ENCODE data around the gene ZNF334. TPM values are rescaled to one million over a fixed set of nuclear protein-coding genes. Genes with fewer than 3 reads are reported as not detected.
A peak's percentile ranks its signal among the peaks of the same experiment; 100 is the strongest.

ZNF334 gene
- 0.12 TPM in 1 of 2 replicates, not detected in the other for total RNA-seq (2014; rRNA removed; shearing (Covaris generic))

DNA sequence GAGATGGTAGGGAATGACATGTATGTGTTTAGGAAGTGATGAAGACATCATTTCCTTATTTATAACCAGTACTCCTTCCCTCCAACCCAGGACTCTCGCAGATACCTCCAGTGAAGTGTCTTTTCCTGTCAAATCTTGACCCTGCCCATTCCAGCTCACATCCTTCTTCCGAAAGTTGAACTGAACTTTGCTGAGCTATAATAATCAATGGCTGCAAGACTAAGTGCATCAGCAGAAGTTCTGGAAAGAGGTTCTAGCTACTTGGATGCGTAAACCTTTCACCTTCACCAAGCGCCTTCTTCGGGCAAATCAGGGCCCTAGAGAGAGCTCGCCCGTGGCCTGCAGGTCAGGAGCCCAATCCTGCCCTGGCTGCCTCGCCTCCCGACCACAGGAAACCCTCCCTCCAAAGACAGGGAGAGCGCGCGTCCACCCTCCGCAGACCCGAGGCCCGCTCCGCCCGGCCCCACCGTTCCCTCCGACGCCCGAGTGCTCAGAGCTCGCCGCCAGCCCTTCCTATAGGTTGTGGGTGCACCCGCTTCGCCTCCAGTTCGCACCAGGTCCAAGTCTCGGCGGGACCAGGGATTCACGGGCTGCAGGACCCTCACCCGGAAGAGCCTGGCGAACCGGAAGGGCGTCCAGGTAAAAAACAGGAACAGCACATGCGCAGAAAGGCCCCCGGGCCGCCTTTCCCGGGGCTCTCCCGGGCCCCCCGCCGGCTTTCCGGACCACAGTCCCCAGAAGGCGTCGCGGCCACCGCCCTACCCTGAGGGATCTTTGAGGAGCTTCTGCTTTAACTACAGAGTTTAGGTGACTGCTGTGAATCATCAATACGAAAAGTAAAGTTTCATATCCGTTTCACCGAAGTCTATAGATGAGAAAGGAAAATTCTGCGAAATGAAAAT, at the start of gene ZNF334:
TSS of gene ZNF334 (minus strand) at position 617 of the 902 bp plus-strand sequence. CDS start 1,457 bp downstream, outside the sequence.
- DNase-seq (ENCODE audit: low spot score) = no peak

DNA sequence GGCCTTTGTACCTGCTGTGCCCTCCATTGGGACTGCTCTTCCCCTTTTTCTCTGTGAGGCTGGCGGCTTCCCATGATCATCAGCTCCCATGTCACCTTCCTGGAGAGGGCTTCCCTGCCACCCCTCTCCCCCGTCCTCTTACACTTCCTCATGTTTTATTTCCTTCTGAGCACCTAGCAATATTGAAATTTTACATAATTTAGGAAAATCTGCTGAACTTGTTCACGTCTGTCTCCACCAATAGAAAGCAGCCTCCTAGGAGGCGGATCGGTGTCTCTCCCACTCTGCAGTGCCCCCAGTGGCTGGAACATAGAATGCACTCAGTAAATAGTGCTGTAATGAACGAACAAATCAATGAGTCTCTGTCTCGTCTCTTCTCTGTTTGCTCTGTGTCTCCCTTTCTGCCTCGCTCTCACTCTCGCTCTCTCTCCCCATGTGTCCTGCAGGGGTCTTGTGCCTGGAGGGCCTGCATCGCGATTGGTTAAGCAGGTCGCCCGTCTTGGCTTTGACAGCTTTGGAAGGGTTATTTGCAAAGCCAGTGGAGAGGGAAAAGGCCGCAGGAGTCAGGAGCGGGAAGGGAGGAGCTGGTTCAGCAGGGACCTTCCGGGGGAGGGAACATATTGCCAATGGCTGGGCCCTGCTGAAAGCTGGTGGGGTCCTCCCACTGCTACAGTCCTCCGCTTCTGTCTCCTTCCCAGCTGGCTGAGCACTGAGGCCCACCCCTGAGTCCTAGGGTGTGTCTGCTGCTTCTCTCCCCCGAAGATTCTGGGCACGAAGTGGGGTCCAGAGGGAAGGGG, 49.2 kb upstream of the ZNF334 start:
- peak; percentile 62 for DNase-seq (ENCODE audit: low spot score)

DNA sequence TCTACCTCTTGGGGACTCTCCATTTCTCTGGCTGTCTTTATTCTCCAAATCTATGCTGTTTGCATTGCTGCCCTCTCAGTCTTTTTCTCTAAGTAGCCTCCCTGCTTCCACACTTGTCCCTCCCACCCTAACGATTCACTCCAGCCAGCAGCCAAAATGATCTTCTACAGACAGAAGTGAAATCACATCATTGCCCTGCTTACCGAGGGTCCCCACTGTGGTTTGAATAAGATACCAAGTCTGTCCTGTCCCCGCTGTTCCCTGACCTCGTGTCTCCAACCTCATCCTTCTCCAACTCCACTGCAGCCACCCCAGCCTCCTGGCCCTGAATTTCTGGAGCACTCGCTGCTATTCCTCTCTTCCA, 48.6 kb upstream of the ZNF334 start:
- DNase-seq (ENCODE audit: low spot score) = no peak

DNA sequence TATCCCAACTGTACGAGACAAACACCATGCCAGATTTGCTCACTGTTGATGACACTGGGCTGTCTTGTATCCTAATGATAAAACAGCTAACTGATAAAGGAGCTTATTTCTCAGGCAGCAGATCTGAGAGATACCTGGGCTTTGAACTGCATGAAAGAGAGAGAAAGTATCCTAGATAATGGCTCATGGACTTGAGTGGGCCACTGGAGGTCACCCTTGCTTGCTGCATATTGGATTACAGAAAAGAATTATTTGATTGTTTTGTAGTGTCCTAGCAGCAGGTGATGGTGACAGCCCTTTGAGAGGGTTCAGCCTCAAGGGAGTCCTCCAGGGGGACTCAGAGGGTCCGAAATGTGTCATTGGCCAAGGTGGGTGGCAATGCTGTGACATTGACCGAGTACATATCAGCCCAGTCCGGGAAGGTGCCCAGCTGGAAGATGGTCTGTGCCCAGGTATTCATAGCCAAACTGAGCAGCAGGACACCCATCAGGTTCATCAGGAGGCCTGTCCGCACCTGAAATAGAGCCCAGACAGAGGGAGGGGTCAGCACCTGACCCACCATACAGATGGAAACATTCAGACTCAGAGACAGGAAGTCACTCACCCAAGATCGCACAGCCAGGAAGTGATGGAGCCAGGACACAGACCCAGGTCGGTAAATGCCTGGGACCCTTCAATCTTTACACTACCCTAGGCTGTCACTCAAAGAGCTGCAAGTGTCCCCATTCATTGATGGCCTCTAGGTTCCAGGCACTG, 46.5 kb upstream of the ZNF334 start:
- DNase-seq (ENCODE audit: low spot score) = no peak

DNA sequence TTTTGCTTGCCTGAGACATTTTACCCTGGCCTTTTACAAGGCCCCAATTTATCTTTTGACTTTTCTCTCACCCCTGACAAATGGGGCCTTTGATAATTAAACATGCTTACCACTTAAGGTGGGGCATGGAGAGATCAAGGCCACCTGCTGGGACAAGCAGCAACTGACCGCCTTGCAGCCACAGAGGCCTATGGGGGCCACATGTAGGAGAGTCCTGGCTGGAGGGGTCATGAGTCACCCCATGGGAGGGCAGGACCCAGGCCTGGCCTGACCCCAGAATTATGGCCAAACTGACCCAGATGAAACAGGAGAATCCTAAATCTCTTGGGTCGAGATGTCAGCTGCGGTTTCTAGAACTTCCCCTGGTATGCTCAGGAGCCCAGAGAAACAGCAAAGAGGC, 45.6 kb upstream of the ZNF334 start:
- DNase-seq (ENCODE audit: low spot score) = no peak

DNA sequence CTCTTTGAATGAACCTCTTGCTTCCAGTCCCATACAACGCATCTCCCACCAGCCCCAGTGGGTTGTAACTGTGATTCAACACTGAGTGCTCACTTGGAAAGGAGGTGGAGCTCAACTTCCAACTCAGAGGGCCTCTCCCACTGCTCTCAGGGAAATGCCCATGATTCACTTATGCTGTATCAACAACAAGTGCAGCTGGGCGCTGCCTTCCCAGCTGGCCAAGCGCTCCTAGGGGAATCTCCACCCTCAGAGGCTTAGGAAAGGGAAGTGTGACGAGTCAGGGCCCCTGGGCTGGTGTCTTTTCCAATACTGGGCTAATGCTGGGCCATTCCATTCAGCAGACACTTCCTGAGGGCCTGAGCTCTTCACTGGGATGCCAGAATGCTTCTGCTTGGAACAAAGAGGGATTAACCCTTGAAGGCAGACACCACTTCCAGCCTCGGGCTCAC, 45.2 kb upstream of the ZNF334 start:
- peak; percentile 95 for DNase-seq (ENCODE audit: low spot score)

DNA sequence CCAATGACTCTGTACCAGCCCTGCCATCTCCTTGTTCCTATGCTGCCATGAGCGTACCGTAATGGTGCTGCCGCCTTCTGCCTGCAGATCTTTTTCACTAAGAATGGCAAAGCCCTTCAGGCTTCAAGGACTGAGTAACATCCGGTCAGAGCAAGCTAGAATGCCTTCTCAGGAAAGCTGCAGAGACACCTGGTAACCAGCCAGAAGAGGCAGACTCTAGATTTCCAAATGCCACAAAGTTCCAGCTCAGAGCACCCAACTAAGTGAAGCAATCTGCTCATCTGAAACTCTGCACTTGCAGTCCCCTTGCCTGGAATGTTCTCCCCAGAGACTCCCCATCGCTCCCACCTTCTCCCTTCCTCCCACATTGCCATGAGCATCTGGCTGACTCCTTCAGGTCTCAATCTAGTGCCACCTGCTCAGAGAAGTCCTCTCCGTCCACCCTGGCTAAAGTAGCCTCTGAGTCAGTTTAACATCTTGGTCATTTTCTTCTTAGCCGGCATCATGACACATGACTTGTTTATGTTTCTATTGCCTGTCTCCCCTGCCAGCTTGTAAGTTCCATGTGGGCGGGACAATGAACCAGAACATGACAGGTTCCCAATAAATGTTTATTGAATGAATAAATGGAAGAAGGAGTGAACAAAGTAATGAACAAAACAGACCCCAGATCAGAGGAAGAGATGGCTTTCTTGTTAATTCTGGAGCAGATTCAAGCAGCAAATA, 44.0 kb upstream of the ZNF334 start:
- peak; percentile 66 for DNase-seq (ENCODE audit: low spot score)

DNA sequence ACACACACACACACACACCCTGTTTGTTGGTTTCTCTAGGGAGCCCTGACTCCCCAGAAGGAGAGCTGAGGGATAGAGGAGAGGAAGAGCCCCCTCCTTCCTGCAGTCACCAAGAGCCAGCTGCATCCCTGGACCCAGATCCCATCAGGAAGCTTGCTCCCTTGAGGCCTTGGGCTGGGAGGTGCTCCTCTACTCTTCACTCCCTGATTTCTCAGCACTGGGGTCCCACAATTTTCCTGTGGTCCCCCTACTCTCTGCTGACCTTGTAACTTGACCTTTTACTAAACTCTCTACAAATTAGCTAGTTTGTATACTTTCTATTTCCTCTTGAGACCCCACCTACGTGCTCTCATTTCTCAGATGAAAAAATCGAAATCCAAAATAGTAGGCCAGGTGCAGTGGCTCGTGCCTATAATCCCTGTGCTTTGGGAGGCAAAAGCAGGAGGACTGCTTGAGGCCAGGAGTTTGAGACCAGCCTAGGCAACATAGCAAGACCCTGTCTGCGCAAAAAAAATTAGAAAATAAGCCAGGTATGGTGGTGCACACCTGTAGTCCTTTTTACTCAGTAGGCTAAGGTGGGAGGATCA, 42.1 kb upstream of the ZNF334 start:
- no peak for DNase-seq (ENCODE audit: low spot score)

DNA sequence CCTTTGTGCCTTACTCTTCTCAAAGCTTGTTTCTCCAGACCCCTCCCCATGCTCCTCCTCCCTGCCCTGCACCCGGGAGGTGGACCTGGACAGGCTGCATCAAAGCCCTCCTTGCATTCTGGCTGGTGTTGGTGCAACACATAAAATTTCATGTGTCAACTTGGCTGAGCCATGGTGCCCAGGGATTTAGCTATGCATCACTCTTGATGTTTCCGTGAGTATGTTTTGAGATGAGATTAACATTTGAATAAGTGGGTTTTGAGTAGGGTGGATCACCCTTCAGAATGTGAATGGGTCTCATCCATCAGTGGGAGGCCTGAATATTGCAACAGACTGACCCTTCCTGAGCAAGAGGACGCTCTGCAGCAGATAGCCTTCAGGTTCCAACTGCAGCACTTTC, 41.5 kb upstream of the ZNF334 start:
- no peak for DNase-seq (ENCODE audit: low spot score)

DNA sequence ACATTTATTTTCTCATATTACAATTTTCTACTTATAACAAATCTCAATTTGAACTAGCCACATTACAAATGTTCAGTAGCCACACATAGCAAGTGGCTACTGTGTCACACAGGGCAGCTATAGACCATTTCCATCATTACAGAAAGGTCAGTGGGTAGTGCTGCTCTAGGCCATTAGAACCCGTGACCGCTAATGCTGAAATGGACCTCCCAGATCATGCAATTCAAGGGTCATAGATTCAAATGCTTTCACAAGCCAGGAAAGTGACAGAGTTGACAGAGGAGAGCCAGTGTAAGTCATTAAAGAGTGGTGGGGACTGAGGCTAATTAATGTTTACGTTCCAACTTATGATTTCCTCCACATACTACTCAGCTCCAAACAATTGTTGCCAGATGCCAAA, 40.6 kb upstream of the ZNF334 start:
- DNase-seq (ENCODE audit: low spot score) = no peak

DNA sequence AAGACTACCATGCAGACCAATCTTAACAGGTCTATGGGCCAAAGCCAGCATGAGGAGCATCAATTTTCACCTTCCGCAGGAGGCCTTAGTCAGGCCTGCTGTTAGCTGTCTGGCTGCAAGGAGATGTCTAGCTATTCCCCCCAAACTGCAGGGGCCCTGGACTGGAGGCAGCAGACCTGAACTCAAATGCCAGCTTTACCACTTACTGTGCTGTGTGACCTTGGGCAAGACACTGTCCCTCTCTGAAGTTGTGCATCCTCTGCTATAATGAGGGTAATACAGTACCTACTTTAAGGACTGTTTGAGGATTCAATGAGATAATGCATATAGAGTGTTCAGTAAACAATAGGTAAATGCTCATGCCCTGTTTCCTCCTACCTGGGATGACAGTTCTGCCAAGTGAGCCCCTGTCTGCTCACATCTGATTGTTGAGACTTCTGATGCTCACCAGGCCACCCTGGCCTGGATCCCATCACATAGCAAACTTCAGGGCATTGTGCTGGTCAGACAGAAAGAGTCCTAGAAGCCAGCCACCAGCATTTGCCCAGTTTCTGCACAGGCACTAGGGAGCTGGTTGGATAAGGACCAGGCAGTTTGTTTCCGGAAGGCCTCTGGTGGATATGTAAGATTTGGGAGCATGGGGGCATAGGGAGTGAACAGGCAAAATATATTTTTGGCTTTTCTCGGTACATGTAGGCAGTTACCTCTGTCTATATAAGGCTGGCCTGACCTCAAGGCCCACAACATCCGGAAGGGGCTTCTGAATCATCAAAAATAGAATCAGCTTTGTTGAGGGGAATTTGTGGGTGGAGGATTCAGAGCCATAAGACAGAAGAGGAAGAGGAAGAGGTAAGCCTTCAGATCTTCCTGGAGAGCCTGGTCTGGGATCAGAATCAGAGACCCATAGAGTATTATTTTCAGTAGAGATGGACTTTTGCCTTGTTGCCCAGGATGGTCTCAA, 39.4 kb upstream of the ZNF334 start:
- DNase-seq (ENCODE audit: low spot score) = peak; percentile 29

DNA sequence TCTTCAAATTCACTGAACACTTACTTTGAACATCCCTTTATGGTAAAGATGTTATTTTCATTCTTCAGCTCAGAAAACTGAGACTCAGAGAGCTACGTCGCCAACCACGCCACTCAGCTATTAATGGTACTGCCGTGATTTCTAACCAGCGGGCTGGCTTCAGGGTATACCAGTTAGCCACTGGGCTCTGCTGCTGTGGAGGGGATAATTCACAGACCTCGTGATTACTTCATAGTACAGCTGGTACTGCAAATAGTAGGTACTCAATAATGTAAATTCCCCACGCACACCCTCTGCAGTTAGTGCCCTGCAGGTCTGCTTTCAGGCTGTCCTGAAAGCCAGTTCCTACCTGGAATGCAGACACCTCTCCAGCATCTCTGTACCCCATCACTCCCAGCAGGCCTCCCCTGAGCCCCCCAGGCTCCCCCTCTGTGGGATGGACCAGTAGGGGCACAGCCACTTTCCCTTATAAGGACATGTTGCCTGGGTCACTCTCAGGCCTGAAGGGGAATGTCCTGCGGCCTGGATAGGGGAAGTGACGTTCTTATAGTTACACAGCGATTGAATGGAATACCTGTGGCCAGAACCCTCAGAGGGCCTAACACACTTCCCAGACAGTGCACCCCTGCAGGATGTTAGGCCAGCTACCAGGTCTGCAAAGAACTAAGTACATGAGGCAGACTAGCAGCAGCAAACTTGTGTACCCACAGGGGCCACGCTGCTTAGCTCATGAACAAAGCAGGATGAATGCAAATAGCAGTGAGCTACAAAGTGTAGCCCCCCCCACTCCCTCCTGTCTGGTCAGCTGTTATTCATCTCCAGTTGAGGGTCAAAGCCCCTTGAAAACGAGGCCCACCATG, 38.4 kb upstream of the ZNF334 start:
- DNase-seq (ENCODE audit: low spot score) = no peak

DNA sequence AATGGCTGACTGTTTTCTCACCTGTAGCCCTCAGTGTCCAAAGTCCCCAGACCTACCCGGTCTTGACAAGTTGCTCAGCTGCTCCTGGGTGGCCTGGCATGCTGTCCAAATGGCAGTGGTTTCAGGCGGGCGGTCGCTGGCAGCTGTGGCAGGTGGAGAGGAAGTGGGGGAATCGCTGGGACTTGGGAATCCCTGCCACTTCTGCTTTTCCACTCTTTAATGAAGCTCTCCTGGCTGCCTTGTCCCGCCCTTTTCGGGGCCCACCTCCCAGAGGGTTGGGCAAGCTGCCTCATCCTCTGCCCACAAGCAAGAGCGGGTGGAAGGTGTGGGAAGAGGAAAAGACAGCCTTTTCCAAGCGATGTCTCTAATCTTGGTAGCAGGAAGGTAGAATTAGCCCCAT, 37.1 kb upstream of the ZNF334 start, which contains the start of gene OCSTAMP:
TSS of gene OCSTAMP (minus strand) at position 194 of the 400 bp plus-strand sequence. CDS start at position 100, 94 bp downstream.
- DNase-seq (ENCODE audit: low spot score) = no peak

DNA sequence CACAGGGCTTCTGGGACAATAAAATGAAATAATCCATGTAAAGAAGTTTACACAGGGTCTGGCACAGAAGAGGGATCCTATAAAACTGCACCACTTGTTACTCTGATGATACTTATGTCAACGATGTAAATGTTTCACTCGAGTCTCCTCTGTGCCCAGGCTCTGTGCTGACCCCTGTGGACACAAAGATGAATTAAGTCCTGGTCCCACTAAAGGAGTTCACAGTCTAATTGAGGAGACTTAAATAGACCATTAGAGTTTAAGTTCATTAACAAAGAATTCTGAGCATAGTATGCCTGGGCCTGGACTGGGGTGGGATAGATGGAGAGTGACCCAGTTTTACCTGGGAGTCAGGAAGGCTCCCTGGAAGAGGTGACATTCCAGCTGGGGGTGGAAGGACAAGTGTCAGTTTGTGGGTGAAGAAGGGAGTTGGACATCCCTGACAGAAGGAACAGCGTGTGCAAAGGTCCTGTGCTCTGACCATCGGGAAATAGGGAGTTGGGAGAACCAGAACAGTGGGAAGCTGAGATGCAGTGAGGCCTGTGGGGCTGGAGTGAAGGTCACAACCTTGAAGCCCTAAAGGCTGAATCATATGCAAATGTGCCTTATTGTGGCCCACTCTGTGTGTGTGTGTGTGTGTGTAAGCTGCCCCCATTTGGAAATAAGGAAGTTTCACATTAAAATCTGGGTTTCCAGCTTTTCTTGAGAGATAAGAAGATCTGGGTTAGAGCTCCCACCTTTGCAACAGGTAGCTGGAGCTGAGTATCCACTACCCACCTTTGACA, 36.0 kb upstream of the ZNF334 start:
- DNase-seq (ENCODE audit: low spot score) = no peak

DNA sequence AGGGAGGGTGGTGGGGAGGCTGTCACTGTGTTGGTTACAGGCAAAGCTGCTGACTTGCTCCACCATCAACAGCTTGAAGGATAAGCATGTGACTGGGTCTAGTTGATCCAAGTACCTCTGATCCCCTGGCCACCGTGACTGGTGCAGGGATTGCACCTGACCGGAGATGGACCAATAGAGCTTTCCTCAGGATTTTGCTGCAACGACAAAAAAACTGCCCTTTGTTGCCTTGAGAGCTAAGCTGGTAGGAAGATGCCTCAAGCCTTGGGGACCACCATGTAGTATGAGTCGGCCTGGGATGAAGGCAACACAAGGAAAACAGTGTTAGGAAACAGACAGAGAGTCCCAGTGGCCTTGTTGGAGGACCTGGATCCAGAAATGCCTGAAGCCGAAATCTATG, 35.3 kb upstream of the ZNF334 start:
- no peak for DNase-seq (ENCODE audit: low spot score)

DNA sequence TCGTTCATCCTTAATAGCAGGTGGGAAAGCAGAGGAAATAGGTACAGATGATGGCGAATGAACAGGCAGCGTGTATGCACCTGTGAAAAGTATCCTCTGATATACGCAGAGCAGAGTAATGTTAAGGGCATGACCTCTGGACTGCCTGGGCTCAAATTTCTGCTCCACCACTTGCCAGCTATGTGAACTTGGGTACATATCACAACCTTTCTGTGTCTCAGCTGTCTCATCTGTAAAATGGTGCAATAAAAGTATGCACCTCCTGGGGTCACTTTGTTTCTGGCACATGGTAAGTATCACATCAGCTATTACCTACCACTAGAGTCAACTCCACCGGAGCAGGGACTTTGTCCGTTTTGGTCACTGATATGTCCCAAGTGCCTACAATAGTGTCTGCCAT, 34.6 kb upstream of the ZNF334 start:
- no peak for DNase-seq (ENCODE audit: low spot score)

DNA sequence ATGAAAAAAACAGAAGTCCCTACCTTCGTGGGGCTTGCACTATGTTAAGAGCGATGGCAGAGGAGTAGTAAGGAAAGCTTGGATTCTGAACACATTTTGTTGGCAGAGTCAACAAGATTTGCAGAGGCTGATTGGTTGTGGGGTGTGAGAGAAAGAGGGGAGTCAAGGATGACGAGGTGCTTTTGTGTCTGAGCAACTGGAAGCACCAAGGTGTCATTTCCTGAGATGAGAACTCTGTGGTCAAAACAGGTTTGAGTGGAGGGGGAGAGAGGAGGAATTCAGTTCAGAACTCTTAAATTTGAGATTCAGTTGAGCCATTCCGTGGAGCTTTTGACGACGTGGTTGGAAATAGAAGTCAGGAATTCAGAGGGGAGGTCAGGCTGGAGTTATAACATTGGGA, 33.6 kb upstream of the ZNF334 start:
- DNase-seq (ENCODE audit: low spot score) = no peak

DNA sequence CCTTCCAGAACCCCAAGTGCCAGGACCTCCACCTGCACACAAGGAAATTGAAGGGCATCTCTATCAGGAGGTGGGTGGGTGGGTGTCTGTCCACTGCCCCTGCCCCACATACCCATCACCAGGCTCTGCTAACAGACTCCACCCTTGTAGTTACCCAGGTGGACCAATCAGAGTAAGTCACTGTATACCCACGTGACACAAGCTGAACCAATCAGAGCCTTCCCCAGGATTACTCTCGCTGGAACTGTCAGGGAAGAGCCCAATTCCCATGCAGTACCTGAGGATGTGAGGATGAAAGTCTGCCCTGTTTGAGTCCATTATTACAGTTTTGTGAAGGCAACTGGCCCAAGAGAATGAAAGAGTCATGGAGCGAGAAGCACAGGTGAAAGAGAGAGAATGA, 32.9 kb upstream of the ZNF334 start:
- DNase-seq (ENCODE audit: low spot score) = no peak
